HepG2 (cell line): ENCODE measurements around the gene TRIM62. TPM values are rescaled to one million over a fixed set of nuclear protein-coding genes. Genes with fewer than 3 reads are reported as not detected.

Experiments used
- ARID3A ChIP-seq: IDR thresholded peaks from 2 replicates; pipeline ENCODE4 v1.6.1; 2012; ENCODE audit warnings: low read depth, low read length, improper control_type of control experiment
- DPF2 ChIP-seq: sonication (generic); formaldehyde crosslinking; IDR thresholded peaks from 2 replicates; pipeline ENCODE4 v1.4.0; 2020; ENCODE audit warnings: mild to moderate bottlenecking, low read depth, missing genetic modification reagents, borderline replicate concordance
- FOSL2 ChIP-seq: sonication (generic); formaldehyde crosslinking; IDR thresholded peaks from 2 replicates; pipeline ENCODE4 v1.4.0; 2020; ENCODE audit warnings: missing genetic modification reagents
- HMGA1 ChIP-seq: sonication (generic); formaldehyde crosslinking; conservative IDR thresholded peaks from 2 replicates; pipeline ENCODE4 v1.4.0; 2020; ENCODE audit warnings: missing genetic modification reagents
- HOXA9 ChIP-seq: sonication (generic); formaldehyde crosslinking; IDR thresholded peaks from 2 replicates; pipeline ENCODE4 v1.8.1; 2022; ENCODE audit warnings: missing genetic modification reagents, mild to moderate bottlenecking, moderate library complexity, borderline replicate concordance
- MTERF4 ChIP-seq: sonication (generic); formaldehyde crosslinking; IDR thresholded peaks from 2 replicates; pipeline ENCODE4 v1.8.0; 2023; ENCODE audit warnings: mild to moderate bottlenecking, missing genetic modification reagents
- PCBP1 ChIP-seq: fragments of 200-400 bp; formaldehyde crosslinking; IDR thresholded peaks from 2 replicates; pipeline ENCODE4 v1.6.1; 2017; ENCODE audit warnings: mild to moderate bottlenecking, low read depth, low read length, borderline replicate concordance
- SIN3B ChIP-seq: fragments of 150-350 bp; IDR thresholded peaks from 2 replicates; pipeline ENCODE4 v1.6.1; 2014; ENCODE audit warnings: low read length
- SOX13 ChIP-seq, 3 experiments: fragments of 450-650 bp in 1 of 3; sonication (generic) in 1 of 3; formaldehyde crosslinking in 1 of 3; IDR thresholded peaks in 2 of 3; conservative IDR thresholded peaks in 1 of 3; 2 replicates each; pipeline versions ENCODE4 v1.5.0 to v1.6.1; 2016 to 2020; ENCODE audit warnings: antibody characterized with exemption in 1 of 3, mild to moderate bottlenecking in 1 of 3, missing compliant biosample characterization in 1 of 3, missing genetic modification reagents in 1 of 3, moderate library complexity in 1 of 3
- SOX5 ChIP-seq: IDR thresholded peaks from 2 replicates; pipeline ENCODE4 v1.6.1; 2016; ENCODE audit warnings: borderline replicate concordance
- SOX6 ChIP-seq, 2 experiments: fragments of 450-650 bp in 1 of 2; sonication (generic) in 1 of 2; formaldehyde crosslinking in 1 of 2; IDR thresholded peaks; 2 replicates each; pipeline versions ENCODE4 v1.4.0 to v1.6.1; 2017 to 2020; ENCODE audit warnings: antibody characterized with exemption in 1 of 2, mild to moderate bottlenecking in 1 of 2, missing genetic modification reagents in 1 of 2
- ZBTB33 ChIP-seq: sonication (generic); formaldehyde crosslinking; IDR thresholded peaks from 2 replicates; pipeline ENCODE4 v1.4.0; 2020; ENCODE audit warnings: missing genetic modification reagents
- ZNF296 ChIP-seq: sonication (generic); formaldehyde crosslinking; conservative IDR thresholded peaks from 2 replicates; pipeline ENCODE4 v1.5.0; 2020; ENCODE audit warnings: mild to moderate bottlenecking, missing genetic modification reagents
- ZNF646 ChIP-seq: sonication (generic); formaldehyde crosslinking; IDR thresholded peaks from 2 replicates; pipeline ENCODE4 v1.9.0; 2021; ENCODE audit warnings: mild to moderate bottlenecking, missing genetic modification reagents
- polyA plus RNA-seq, 8 experiments: library from polyadenylated mRNA; depleted of rRNA in 3 of 8; stranded (reverse) in 7 of 8; unstranded in 1 of 8; fragments of >200 nt; fragmentation: Illumina TruSeq in 4 of 8; extraction: Trizol in 4 of 8; gene quantifications; 2 replicates each; pipeline versions ENCODE4 v1.2.1 to v1.2.3, GENCODE V29; 2011 to 2016; ENCODE audit warnings: low read depth in 4 of 8, missing spikeins in 1 of 8, mixed read lengths in 1 of 8; ENCODE audit not compliant: insufficient read depth in 1 of 8
- total RNA-seq, 5 experiments: library from RNA; depleted of rRNA; stranded (reverse); fragments of >200 nt; fragmentation: Illumina TruSeq; extraction: Trizol; gene quantifications; 2 replicates each; pipeline ENCODE4 v1.2.3, GENCODE V29; 2016; ENCODE audit warnings: low read depth in 1 of 5

The TRIM62 gene
- total and polyA plus RNA-seq, 2 of the 13 experiments (the other 11 are each of a cell fraction or from before 2014, with no cell fraction given): 0.53 to 0.57 TPM

GRCh38 chr1:33117440-33118085 is 64.3 kb downstream of the TRIM62 start (continued):
- TF ChIP-seq ZNF646 (CRISPR knock-in tag) (no peak), ZNF296 (no peak), MTERF4 (CRISPR knock-in tag) (no peak), ARID3A (no peak), ZBTB33 (no peak), HMGA1 (CRISPR knock-in tag) (no peak), SOX5 (CRISPR knock-in tag) (0 out of 2 replicates have a peak, but pooled peaks have one; percentile 27), SIN3B (no peak), SOX13 (IDR thresholded peaks at IDR 0.05) (no peak), SOX13 (CRISPR knock-in tag; conservative IDR thresholded peaks at IDR 0.05 in 1 of 2, IDR thresholded peaks at IDR 0.05 in 1 of 2) (peak in 1 of 2 experiments; percentile 26; a peak in 1 of 4 replicates), PCBP1 (no peak), FOSL2 (CRISPR knock-in tag) (no peak), SOX6 (IDR thresholded peaks at IDR 0.05) (no peak), SOX6 (CRISPR knock-in tag; IDR thresholded peaks at IDR 0.05) (0 out of 2 replicates have a peak, but pooled peaks have one; percentile 20), HOXA9 (CRISPR knock-in tag) (no peak), DPF2 (CRISPR knock-in tag) (no peak)
